ENCODE results near the gene MTHFR.

Gene MTHFR

GRCh38 chr1:11793819-11794218 lies 11.9 kb downstream of the MTHFR start:
- ATAC-seq: no peak
- TF ChIP-seq ZFP3 (CRISPR knock-in tag; IDR thresholded peaks at IDR 0.05) (no peak), CSDC2 (CRISPR knock-in tag; IDR thresholded peaks at IDR 0.05) (no peak), ZNF70 (CRISPR knock-in tag; IDR thresholded peaks at IDR 0.05) (no peak), BACH2 (CRISPR knock-in tag; IDR thresholded peaks at IDR 0.05; ENCODE audit: borderline replicate concordance) (no peak)

- ATAC-seq: no peak
- TF ChIP-seq ZNF565 (CRISPR knock-in tag; conservative IDR thresholded peaks at IDR 0.05; ENCODE audit: low read depth) (no peak), ZC3H10 (CRISPR knock-in tag; IDR thresholded peaks at IDR 0.05) (no peak), ZNF8 (CRISPR knock-in tag; IDR thresholded peaks at IDR 0.05) (no peak), CSDC2 (CRISPR knock-in tag; IDR thresholded peaks at IDR 0.05) (no peak), ESRRG (CRISPR knock-in tag; IDR thresholded peaks at IDR 0.05) (no peak), PPARA (CRISPR knock-in tag; IDR thresholded peaks at IDR 0.05; ENCODE audit: borderline replicate concordance) (no peak), OSR1 (CRISPR knock-in tag; IDR thresholded peaks at IDR 0.05) (no peak), ZNF70 (CRISPR knock-in tag; IDR thresholded peaks at IDR 0.05) (no peak), ZFP3 (CRISPR knock-in tag; IDR thresholded peaks at IDR 0.05) (no peak), CSRNP3 (CRISPR knock-in tag; IDR thresholded peaks at IDR 0.05) (no peak)
These were observed 13.7 kb downstream of the MTHFR start for GRCh38 chr1:11792106-11792505.

GRCh38 chr1:11790880-11791715 lies 14.7 kb downstream of the MTHFR start:
- TF ChIP-seq POU6F1 (CRISPR knock-in tag; IDR thresholded peaks at IDR 0.05; ENCODE audit: borderline replicate concordance, low read depth): no peak
- peak; percentile 54 for ATAC-seq

GRCh38 chr1:11790101-11790879 lies 15.5 kb downstream of the MTHFR start:
- ATAC-seq: no peak
- TF ChIP-seq POU6F1 (CRISPR knock-in tag; IDR thresholded peaks at IDR 0.05; ENCODE audit: borderline replicate concordance, low read depth) (no peak), CREB5 (CRISPR knock-in tag; IDR thresholded peaks at IDR 0.05; ENCODE audit: low read depth) (no peak), TSHZ2 (CRISPR knock-in tag; IDR thresholded peaks at IDR 0.05) (no peak), ZNF70 (CRISPR knock-in tag; IDR thresholded peaks at IDR 0.05) (no peak), SNAI2 (CRISPR knock-in tag; IDR thresholded peaks at IDR 0.05) (no peak), CSRNP3 (CRISPR knock-in tag; IDR thresholded peaks at IDR 0.05) (no peak), ESRRG (CRISPR knock-in tag; IDR thresholded peaks at IDR 0.05) (no peak), TOX (CRISPR knock-in tag; IDR thresholded peaks at IDR 0.05; ENCODE audit: borderline replicate concordance) (no peak), ZC3H10 (CRISPR knock-in tag; IDR thresholded peaks at IDR 0.05) (no peak), ARNTL (CRISPR knock-in tag; IDR thresholded peaks at IDR 0.05; ENCODE audit: borderline replicate concordance, low read depth) (no peak), GLIS3 (CRISPR knock-in tag; IDR thresholded peaks at IDR 0.05) (no peak), OSR1 (CRISPR knock-in tag; IDR thresholded peaks at IDR 0.05) (no peak), CSDC2 (CRISPR knock-in tag; IDR thresholded peaks at IDR 0.05) (no peak), ISL1 (CRISPR knock-in tag; IDR thresholded peaks at IDR 0.05) (no peak), PATZ1 (CRISPR knock-in tag; IDR thresholded peaks at IDR 0.05; ENCODE audit: borderline replicate concordance) (no peak), ZFP30 (CRISPR knock-in tag; IDR thresholded peaks at IDR 0.05) (no peak)
